Gastrocnemius medialis (tissue), 4 donors: Measurements from ENCODE around the gene ITGAL.

Source experiments
- CTCF ChIP-seq, 5 experiments: fragments of 450-650 bp in 3 of 5; fragments of 200-600 bp in 2 of 5; sonication (generic) in 2 of 5; IDR thresholded peaks in 4 of 5; conservative IDR thresholded peaks in 1 of 5; 1 replicate in 4 of 5; 2 replicates in 1 of 5; pipeline ENCODE4 v1.5.1; 2016 to 2019; ENCODE audit warnings: antibody characterized with exemption in 5 of 5, mild to moderate bottlenecking in 3 of 5, moderate library complexity in 3 of 5
- POLR2A ChIP-seq, 2 donors: fragments of 450-650 bp; IDR thresholded peaks; one replicate each; pipeline ENCODE4 v1.6.1; 2017; ENCODE audit warnings: antibody characterized with exemption in 2 of 2, mild to moderate bottlenecking in 2 of 2, moderate library complexity in 2 of 2

- TF ChIP-seq CTCF (IDR thresholded peaks at IDR 0.05 in 4 of 5, conservative IDR thresholded peaks at IDR 0.05 in 1 of 5) (no peak), POLR2A (IDR thresholded peaks at IDR 0.05) (peak in 1 of 2 donors; percentile 68)
Observed at GRCh38 chr16:30571445-30572322, 99.1 kb downstream of the ITGAL start, which contains the start of gene ZNF688.
